Measurements from ENCODE around the gene DOCK10.

DOCK10 gene

DNA sequence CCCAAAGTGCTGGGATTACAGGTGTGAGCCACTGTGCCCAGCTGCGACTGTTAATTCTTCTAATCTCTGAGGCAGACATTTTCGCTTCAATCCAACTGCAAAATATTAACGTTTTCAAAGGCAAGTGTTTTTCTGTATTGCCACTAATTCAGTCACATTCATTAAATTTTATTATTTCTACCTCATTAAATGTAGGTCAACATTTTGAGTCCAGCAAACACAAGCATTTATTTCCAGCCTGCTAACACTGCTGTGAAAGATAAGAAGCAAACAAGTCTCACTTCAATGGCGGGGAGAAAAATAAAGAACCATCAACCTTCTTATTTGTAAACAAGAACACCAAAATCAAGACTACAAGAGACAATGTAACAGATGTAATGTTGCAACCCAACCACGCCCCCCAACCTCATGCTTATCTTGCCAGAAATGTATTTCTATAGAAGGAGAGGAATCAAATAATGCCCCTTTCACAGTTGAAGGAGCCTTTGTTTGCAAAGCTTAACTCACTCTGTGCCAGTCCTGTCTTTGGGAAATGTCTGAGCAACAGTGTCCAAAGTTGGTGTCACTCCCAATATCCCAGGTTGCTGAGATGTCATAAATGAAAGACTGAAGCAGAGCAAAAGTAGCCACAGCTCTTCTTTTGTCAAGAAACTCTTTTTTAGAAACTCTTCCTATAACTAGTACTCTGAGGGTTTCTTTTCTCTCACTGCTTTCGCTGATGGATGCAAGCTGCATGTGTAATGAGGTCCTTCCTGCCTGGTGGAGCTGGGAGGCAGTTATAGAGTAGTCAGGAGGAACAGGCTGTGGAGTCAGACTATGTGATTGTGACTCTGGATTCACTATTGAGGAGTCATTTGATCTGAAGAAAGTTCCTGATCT lies 8.6 kb downstream of the DOCK10 start:
- no peak overlapping the region for H3K4ac ChIP-seq (ENCODE audit: low read length)
- H2AK5ac ChIP-seq (ENCODE audit: low read depth, low read length): no peak overlapping the region
- WGBS, 2 donors (ENCODE audit: extremely low coverage in 2 of 2, insufficient read length in 2 of 2, insufficient replicate concordance in 1 of 2): no CpG with 5 or more reads among the region's 6 CpGs
- no peak overlapping the region for H3K4me2 ChIP-seq (ENCODE audit: insufficient read depth, low read length, poor library complexity, severe bottlenecking)
- H3K27me3 ChIP-seq (ENCODE audit: control insufficient read depth in 3 of 3, insufficient read depth in 3 of 3, low read depth in 1 of 3, low read length in 3 of 3): no peaks in the 10 kb centered on the region
- no peaks in the 10 kb centered on the region for H3K4me1 ChIP-seq (ENCODE audit: control insufficient read depth in 2 of 2, insufficient read depth in 1 of 2, low read depth in 1 of 2, low read length in 2 of 2)
- no peak overlapping the region for H2AFZ ChIP-seq (ENCODE audit: low read length)
- no peak overlapping the region for H3K14ac ChIP-seq (ENCODE audit: low read length)
- H3K27ac ChIP-seq (replicated peaks; ENCODE audit: low read length): no peak overlapping the region
- H2BK12ac ChIP-seq (ENCODE audit: low read length): no peak overlapping the region
- H4K8ac ChIP-seq (ENCODE audit: low read depth, low read length): no peak overlapping the region
- no peak overlapping the region for H3K23ac ChIP-seq (ENCODE audit: low read depth, low read length, poor library complexity)
- DNase-seq (ENCODE audit: low spot score): no peak
- no peak overlapping the region for H3K9ac ChIP-seq (ENCODE audit: low read depth, low read length, poor library complexity)
- H3K36me3 ChIP-seq (replicated peaks in 1 of 2; ENCODE audit: control insufficient read depth in 2 of 2, insufficient read depth in 2 of 2, low read length in 2 of 2): no peaks in the 10 kb centered on the region
- no peak overlapping the region for H2BK15ac ChIP-seq (ENCODE audit: low read length)
- no peaks in the 10 kb centered on the region for H3K9me3 ChIP-seq (replicated peaks in 1 of 2; ENCODE audit: control insufficient read depth in 2 of 2, insufficient read depth in 1 of 2, low read depth in 1 of 2, low read length in 2 of 2)
- H3K18ac ChIP-seq (ENCODE audit: low read length): no peak overlapping the region
- no peak overlapping the region for H2BK5ac ChIP-seq (ENCODE audit: low read length)
- H4K91ac ChIP-seq (ENCODE audit: low read depth, low read length, poor library complexity): no peak overlapping the region
- no peaks in the 10 kb centered on the region for H3K79me1 ChIP-seq (ENCODE audit: low read depth, low read length)
- H3K4me3 ChIP-seq (ENCODE audit: low read length in 2 of 2): no peak overlapping the region
- H2BK120ac ChIP-seq (ENCODE audit: low read depth, low read length): no peak overlapping the region

DNA sequence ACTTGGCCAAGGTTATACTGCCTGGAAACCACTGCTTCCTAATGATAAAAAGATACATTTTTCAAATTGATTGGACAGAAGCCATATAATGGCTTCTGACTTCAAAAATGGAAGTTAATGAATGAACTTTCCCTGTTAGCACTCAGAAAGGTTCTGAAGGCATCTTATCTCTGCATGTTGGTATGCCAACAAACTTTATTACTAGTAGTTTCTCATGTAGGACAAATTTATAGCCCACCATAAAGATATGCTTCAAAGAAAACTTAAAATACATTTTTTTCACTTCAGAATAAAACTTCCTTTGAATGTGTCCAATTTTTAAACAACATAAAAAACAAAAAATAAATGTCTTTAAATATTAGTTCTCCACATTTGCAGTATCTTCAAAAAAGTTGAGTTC lies 10.0 kb downstream of the DOCK10 start:
- Histone ChIP-seq H2AFZ (ENCODE audit: low read length) (no peak overlapping the region), H2BK12ac (ENCODE audit: low read length) (no peak overlapping the region), H3K14ac (ENCODE audit: low read length) (no peak overlapping the region), H3K23ac (ENCODE audit: low read depth, low read length, poor library complexity) (no peak overlapping the region), H3K4me2 (ENCODE audit: insufficient read depth, low read length, poor library complexity, severe bottlenecking) (no peak overlapping the region), H2BK15ac (ENCODE audit: low read length) (no peak overlapping the region), H2BK120ac (ENCODE audit: low read depth, low read length) (no peak overlapping the region), H3K4me3 (ENCODE audit: low read length in 2 of 2) (no peak overlapping the region), H3K4me1 (ENCODE audit: control insufficient read depth in 2 of 2, insufficient read depth in 1 of 2, low read depth in 1 of 2, low read length in 2 of 2) (no peaks in the 10 kb centered on the region), H3K27me3 (ENCODE audit: control insufficient read depth in 3 of 3, insufficient read depth in 3 of 3, low read depth in 1 of 3, low read length in 3 of 3) (no peaks in the 10 kb centered on the region), H3K79me1 (ENCODE audit: low read depth, low read length) (no peaks in the 10 kb centered on the region), H2AK5ac (ENCODE audit: low read depth, low read length) (no peak overlapping the region), H2BK5ac (ENCODE audit: low read length) (no peak overlapping the region), H3K9me3 (replicated peaks in 1 of 2; ENCODE audit: control insufficient read depth in 2 of 2, insufficient read depth in 1 of 2, low read depth in 1 of 2, low read length in 2 of 2) (no peaks in the 10 kb centered on the region), H3K18ac (ENCODE audit: low read length) (no peak overlapping the region), H3K4ac (ENCODE audit: low read length) (no peak overlapping the region), H4K8ac (ENCODE audit: low read depth, low read length) (no peak overlapping the region), H4K91ac (ENCODE audit: low read depth, low read length, poor library complexity) (no peak overlapping the region), H3K9ac (ENCODE audit: low read depth, low read length, poor library complexity) (no peak overlapping the region), H3K36me3 (replicated peaks in 1 of 2; ENCODE audit: control insufficient read depth in 2 of 2, insufficient read depth in 2 of 2, low read length in 2 of 2) (no peaks in the 10 kb centered on the region), H3K27ac (replicated peaks; ENCODE audit: low read length) (no peak overlapping the region)
- no peak for DNase-seq (ENCODE audit: low spot score)

DNA sequence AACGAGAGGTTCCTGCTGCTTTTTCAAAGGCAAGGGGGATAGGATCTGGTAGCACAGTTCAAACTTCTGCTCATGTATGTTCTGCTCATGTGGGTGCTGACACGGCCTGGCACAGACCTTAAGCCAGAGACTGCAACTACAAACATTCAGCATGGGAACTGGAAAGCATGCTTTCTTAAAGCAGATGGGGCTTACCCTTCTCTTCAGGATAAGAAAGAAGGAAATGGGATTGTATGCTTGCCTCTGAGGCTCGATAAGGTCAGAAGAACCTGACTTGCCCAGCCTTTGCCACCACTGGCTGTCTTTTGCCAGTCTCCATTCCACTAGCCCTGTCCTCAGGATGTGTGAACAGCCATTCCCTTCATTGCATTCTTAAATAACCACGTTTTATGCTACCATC lies 10.7 kb downstream of the DOCK10 start:
- Histone ChIP-seq H3K18ac (ENCODE audit: low read length) (no peak overlapping the region), H2BK15ac (ENCODE audit: low read length) (no peak overlapping the region), H2BK120ac (ENCODE audit: low read depth, low read length) (no peak overlapping the region), H3K23ac (ENCODE audit: low read depth, low read length, poor library complexity) (no peak overlapping the region), H3K4me3 (ENCODE audit: low read length in 2 of 2) (no peak overlapping the region), H3K9ac (ENCODE audit: low read depth, low read length, poor library complexity) (no peak overlapping the region), H2BK12ac (ENCODE audit: low read length) (no peak overlapping the region), H3K36me3 (replicated peaks in 1 of 2; ENCODE audit: control insufficient read depth in 2 of 2, insufficient read depth in 2 of 2, low read length in 2 of 2) (no peaks in the 10 kb centered on the region), H4K8ac (ENCODE audit: low read depth, low read length) (no peak overlapping the region), H3K9me3 (replicated peaks in 1 of 2; ENCODE audit: control insufficient read depth in 2 of 2, insufficient read depth in 1 of 2, low read depth in 1 of 2, low read length in 2 of 2) (no peaks in the 10 kb centered on the region), H3K4me2 (ENCODE audit: insufficient read depth, low read length, poor library complexity, severe bottlenecking) (no peak overlapping the region), H3K14ac (ENCODE audit: low read length) (no peak overlapping the region), H2AFZ (ENCODE audit: low read length) (no peak overlapping the region), H2AK5ac (ENCODE audit: low read depth, low read length) (no peak overlapping the region), H3K4ac (ENCODE audit: low read length) (no peak overlapping the region), H3K4me1 (ENCODE audit: control insufficient read depth in 2 of 2, insufficient read depth in 1 of 2, low read depth in 1 of 2, low read length in 2 of 2) (no peaks in the 10 kb centered on the region), H3K27me3 (ENCODE audit: control insufficient read depth in 3 of 3, insufficient read depth in 3 of 3, low read depth in 1 of 3, low read length in 3 of 3) (no peaks in the 10 kb centered on the region), H3K27ac (replicated peaks; ENCODE audit: low read length) (no peak overlapping the region), H2BK5ac (ENCODE audit: low read length) (no peak overlapping the region), H3K79me1 (ENCODE audit: low read depth, low read length) (no peaks in the 10 kb centered on the region), H4K91ac (ENCODE audit: low read depth, low read length, poor library complexity) (no peak overlapping the region)
- no CpG with 5 or more reads among the region's 4 CpGs for WGBS, 2 donors (ENCODE audit: extremely low coverage in 2 of 2, insufficient read length in 2 of 2, insufficient replicate concordance in 1 of 2)
- no peak for DNase-seq (ENCODE audit: low spot score)

DNA sequence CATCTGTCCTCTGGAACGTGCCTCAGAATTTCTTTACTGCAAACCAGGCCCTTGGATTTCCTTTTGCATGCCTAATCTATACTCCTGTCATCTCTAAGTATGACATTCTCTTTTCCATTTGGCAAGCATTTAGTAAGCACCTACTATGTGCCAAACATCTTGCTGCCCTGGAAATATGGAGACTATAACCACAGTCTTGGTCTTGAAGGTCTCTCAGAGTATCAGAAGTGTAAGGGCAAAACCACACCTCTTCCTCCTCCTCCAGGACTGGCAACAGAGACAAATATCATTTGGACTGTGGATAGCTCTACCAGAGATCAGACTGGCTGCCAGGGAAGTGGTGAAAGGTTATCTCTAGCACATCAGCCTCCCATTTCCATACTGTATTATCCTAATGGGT lies 11.4 kb downstream of the DOCK10 start:
- Histone ChIP-seq H4K8ac (ENCODE audit: low read depth, low read length) (no peak overlapping the region), H3K79me1 (ENCODE audit: low read depth, low read length) (no peaks in the 10 kb centered on the region), H3K23ac (ENCODE audit: low read depth, low read length, poor library complexity) (no peak overlapping the region), H3K4me2 (ENCODE audit: insufficient read depth, low read length, poor library complexity, severe bottlenecking) (no peak overlapping the region), H3K36me3 (replicated peaks in 1 of 2; ENCODE audit: control insufficient read depth in 2 of 2, insufficient read depth in 2 of 2, low read length in 2 of 2) (no peaks in the 10 kb centered on the region), H3K18ac (ENCODE audit: low read length) (no peak overlapping the region), H2AFZ (ENCODE audit: low read length) (no peak overlapping the region), H2BK12ac (ENCODE audit: low read length) (no peak overlapping the region), H3K27me3 (ENCODE audit: control insufficient read depth in 3 of 3, insufficient read depth in 3 of 3, low read depth in 1 of 3, low read length in 3 of 3) (no peaks in the 10 kb centered on the region), H3K27ac (replicated peaks; ENCODE audit: low read length) (no peak overlapping the region), H3K9me3 (replicated peaks in 1 of 2; ENCODE audit: control insufficient read depth in 2 of 2, insufficient read depth in 1 of 2, low read depth in 1 of 2, low read length in 2 of 2) (no peaks in the 10 kb centered on the region), H2BK120ac (ENCODE audit: low read depth, low read length) (no peak overlapping the region), H2BK15ac (ENCODE audit: low read length) (no peak overlapping the region), H3K4me3 (ENCODE audit: low read length in 2 of 2) (no peak overlapping the region), H2AK5ac (ENCODE audit: low read depth, low read length) (no peak overlapping the region), H3K9ac (ENCODE audit: low read depth, low read length, poor library complexity) (no peak overlapping the region), H3K14ac (ENCODE audit: low read length) (no peak overlapping the region), H4K91ac (ENCODE audit: low read depth, low read length, poor library complexity) (no peak overlapping the region), H3K4me1 (ENCODE audit: control insufficient read depth in 2 of 2, insufficient read depth in 1 of 2, low read depth in 1 of 2, low read length in 2 of 2) (no peaks in the 10 kb centered on the region), H3K4ac (ENCODE audit: low read length) (no peak overlapping the region), H2BK5ac (ENCODE audit: low read length) (no peak overlapping the region)
- DNase-seq (ENCODE audit: low spot score): no peak
- no CpG with 5 or more reads among the region's 1 CpG for WGBS, 2 donors (ENCODE audit: extremely low coverage in 2 of 2, insufficient read length in 2 of 2, insufficient replicate concordance in 1 of 2)

All from neuronal stem cell (in vitro differentiated cells).